ENCODE results near the gene STK24.

Gene STK24

DNA sequence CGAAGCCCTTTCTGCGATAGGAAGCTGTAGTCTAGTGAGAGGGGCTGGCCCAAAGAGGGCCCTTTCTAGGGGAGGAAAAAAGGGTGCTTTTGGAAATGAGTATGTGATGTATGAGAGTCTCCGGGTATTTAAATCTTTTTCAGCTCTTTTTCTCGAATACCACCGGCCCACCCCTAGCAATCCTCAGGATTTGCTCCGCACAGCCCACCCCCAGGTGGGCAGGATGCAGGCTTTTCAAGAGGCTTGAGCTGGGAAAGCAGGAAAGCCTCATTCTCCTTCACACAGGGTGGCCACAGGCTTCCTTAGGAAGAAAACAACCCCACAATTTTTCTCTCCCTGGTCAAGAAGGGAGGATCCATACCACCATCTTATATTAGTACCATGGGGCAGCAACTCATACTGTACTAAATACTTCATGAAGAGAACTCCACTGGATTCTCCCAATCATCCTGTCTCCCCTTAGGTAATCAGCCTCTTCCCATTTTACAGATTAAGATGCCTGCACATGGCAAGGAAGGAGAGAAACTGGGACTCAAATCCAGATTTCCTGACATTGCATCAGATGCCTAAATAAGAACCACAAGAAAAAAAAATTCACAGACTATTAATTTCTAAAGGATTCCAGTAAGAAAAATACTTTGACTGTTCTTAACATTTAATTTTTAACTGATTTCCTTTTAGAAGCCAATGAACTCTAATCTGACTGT is 84.4 kb downstream of the STK24 start:
- TF ChIP-seq, protein P1, sequence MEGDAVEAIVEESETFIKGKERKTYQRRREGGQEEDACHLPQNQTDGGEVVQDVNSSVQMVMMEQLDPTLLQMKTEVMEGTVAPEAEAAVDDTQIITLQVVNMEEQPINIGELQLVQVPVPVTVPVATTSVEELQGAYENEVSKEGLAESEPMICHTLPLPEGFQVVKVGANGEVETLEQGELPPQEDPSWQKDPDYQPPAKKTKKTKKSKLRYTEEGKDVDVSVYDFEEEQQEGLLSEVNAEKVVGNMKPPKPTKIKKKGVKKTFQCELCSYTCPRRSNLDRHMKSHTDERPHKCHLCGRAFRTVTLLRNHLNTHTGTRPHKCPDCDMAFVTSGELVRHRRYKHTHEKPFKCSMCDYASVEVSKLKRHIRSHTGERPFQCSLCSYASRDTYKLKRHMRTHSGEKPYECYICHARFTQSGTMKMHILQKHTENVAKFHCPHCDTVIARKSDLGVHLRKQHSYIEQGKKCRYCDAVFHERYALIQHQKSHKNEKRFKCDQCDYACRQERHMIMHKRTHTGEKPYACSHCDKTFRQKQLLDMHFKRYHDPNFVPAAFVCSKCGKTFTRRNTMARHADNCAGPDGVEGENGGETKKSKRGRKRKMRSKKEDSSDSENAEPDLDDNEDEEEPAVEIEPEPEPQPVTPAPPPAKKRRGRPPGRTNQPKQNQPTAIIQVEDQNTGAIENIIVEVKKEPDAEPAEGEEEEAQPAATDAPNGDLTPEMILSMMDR (conservative IDR thresholded peaks at IDR 0.05; ENCODE audit: low read depth, low read length): no peak
- peak; percentile 48 for DNase-seq (ENCODE audit: low read depth)
- no peak overlapping the region for H3K4me3 ChIP-seq (ENCODE audit: low read depth, low read length)

GRCh38 chr13:98490866-98491265 is 86.0 kb downstream of the STK24 start:
- no peak for DNase-seq (ENCODE audit: low read depth)
- no peak overlapping the region for H3K4me3 ChIP-seq (ENCODE audit: low read depth, low read length)
- TF ChIP-seq, protein P1 (conservative IDR thresholded peaks at IDR 0.05; ENCODE audit: low read depth, low read length): no peak

GRCh38 chr13:98490195-98490836 is 86.6 kb downstream of the STK24 start:
- TF ChIP-seq, protein P1 (conservative IDR thresholded peaks at IDR 0.05; ENCODE audit: low read depth, low read length): no peak
- DNase-seq (ENCODE audit: low read depth): no peak
- no peak overlapping the region for H3K4me3 ChIP-seq (ENCODE audit: low read depth, low read length)

- TF ChIP-seq, protein P1 (conservative IDR thresholded peaks at IDR 0.05; ENCODE audit: low read depth, low read length): no peak
- H3K4me3 ChIP-seq (ENCODE audit: low read depth, low read length): no peak overlapping the region
- DNase-seq (ENCODE audit: low read depth): no peak
Observed at GRCh38 chr13:98489446-98490194, 87.3 kb downstream of the STK24 start.

GRCh38 chr13:98488736-98489135 is 88.2 kb downstream of the STK24 start:
- no peak for DNase-seq (ENCODE audit: low read depth)
- H3K4me3 ChIP-seq (ENCODE audit: low read depth, low read length): no peak overlapping the region
- TF ChIP-seq, protein P1 (conservative IDR thresholded peaks at IDR 0.05; ENCODE audit: low read depth, low read length): no peak

GRCh38 chr13:98487522-98487921 is 89.4 kb downstream of the STK24 start:
- DNase-seq (ENCODE audit: low read depth): no peak
- H3K4me3 ChIP-seq (ENCODE audit: low read depth, low read length): no peak overlapping the region
- TF ChIP-seq, protein P1 (conservative IDR thresholded peaks at IDR 0.05; ENCODE audit: low read depth, low read length): no peak

Measured in choroid plexus epithelial cell (primary cell).